ENCODE data around the gene PATL2.

DNA sequence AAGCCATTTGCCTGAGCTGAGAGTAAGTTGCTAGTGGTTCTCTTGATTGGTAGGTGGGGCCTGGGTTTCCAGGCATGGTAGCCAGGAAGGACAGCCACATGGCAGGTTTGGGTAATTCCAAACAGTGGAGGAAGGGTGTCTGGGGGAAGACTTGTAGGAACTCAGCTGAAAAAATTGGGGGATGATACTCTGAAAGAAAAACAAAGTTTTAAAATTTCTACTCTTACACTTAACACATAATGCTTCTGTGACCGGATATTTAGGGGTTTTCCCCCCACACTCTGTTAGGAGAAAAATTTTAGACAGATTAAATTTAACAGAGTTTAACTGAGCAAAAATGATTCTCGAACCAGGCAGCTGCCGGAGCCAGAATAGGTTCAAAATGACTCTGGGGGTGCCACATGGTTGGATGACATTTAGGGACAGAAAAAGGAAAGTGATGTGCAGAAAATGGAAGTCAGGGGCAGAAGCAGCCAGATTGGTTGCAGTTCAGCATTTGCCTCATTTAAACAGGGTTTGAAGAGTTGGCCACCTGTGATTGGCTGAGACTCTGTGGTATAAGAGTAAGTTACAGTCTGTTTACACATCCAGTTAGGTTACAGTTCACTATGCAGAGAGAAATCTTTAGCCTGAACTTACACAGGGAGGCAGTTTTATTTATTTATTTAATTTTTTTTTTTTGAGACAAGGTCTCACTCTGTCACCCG, 8.3 kb upstream of the PATL2 start:
- TF ChIP-seq CTCF (IDR thresholded peaks at IDR 0.05) (no peak), POLR2A (IDR thresholded peaks at IDR 0.05) (no peak)
